ENCODE data around the gene MROH7.

Gene MROH7

GRCh38 chr1:54695764-54696163, 54.2 kb downstream of the MROH7 start:
- Histone ChIP-seq H3K9me3 (ENCODE audit: control insufficient read depth in 2 of 2, low read length in 2 of 2) (no peaks in the 10 kb centered on the region), H3K27ac (ENCODE audit: low read depth in 2 of 2, low read length in 2 of 2) (no peak overlapping the region), H3K4me3 (ENCODE audit: low read length in 2 of 2) (no peak overlapping the region), H3K27me3 (ENCODE audit: control insufficient read depth in 2 of 2, insufficient read depth in 2 of 2, low read length in 2 of 2) (peaks cover 0 to 3% of the 10 kb centered on the region in 2 donors), H3K4me1 (ENCODE audit: control insufficient read depth in 2 of 2, insufficient read depth in 2 of 2, low read length in 2 of 2) (no peaks in the 10 kb centered on the region), H3K9ac (ENCODE audit: low read depth in 1 of 2, low read length in 2 of 2) (no peak overlapping the region), H3K36me3 (ENCODE audit: control insufficient read depth in 2 of 2, insufficient read depth in 2 of 2, low read length in 2 of 2) (no peaks in the 10 kb centered on the region)

- no peak overlapping the region for H3K4me3 ChIP-seq (ENCODE audit: low read length in 2 of 2)
- H3K4me1 ChIP-seq (ENCODE audit: control insufficient read depth in 2 of 2, insufficient read depth in 2 of 2, low read length in 2 of 2) = no peaks in the 10 kb centered on the region
- H3K36me3 ChIP-seq (ENCODE audit: control insufficient read depth in 2 of 2, insufficient read depth in 2 of 2, low read length in 2 of 2) = no peaks in the 10 kb centered on the region
Observed at GRCh38 chr1:54696262-54696661, 54.7 kb downstream of the MROH7 start.

GRCh38 chr1:54697896-54698295, 56.3 kb downstream of the MROH7 start:
- no peak overlapping the region for H3K9ac ChIP-seq (ENCODE audit: low read depth in 1 of 2, low read length in 2 of 2)
- no peaks in the 10 kb centered on the region for H3K9me3 ChIP-seq (ENCODE audit: control insufficient read depth in 2 of 2, low read length in 2 of 2)
- peaks cover 0 to 3% of the 10 kb centered on the region in 2 donors for H3K27me3 ChIP-seq (ENCODE audit: control insufficient read depth in 2 of 2, insufficient read depth in 2 of 2, low read length in 2 of 2)
- H3K36me3 ChIP-seq (ENCODE audit: control insufficient read depth in 2 of 2, insufficient read depth in 2 of 2, low read length in 2 of 2) = no peaks in the 10 kb centered on the region
- H3K27ac ChIP-seq (ENCODE audit: low read depth in 2 of 2, low read length in 2 of 2) = no peak overlapping the region
- no peak overlapping the region for H3K4me3 ChIP-seq (ENCODE audit: low read length in 2 of 2)
- no peaks in the 10 kb centered on the region for H3K4me1 ChIP-seq (ENCODE audit: control insufficient read depth in 2 of 2, insufficient read depth in 2 of 2, low read length in 2 of 2)

More at GRCh38 chr1:54696262-54696661, 54.7 kb downstream of the MROH7 start:
- Histone ChIP-seq H3K27me3 (ENCODE audit: control insufficient read depth in 2 of 2, insufficient read depth in 2 of 2, low read length in 2 of 2) (peaks cover 0 to 3% of the 10 kb centered on the region in 2 donors), H3K9ac (ENCODE audit: low read depth in 1 of 2, low read length in 2 of 2) (no peak overlapping the region), H3K27ac (ENCODE audit: low read depth in 2 of 2, low read length in 2 of 2) (no peak overlapping the region), H3K9me3 (ENCODE audit: control insufficient read depth in 2 of 2, low read length in 2 of 2) (no peaks in the 10 kb centered on the region)

GRCh38 chr1:54698346-54698745, 56.8 kb downstream of the MROH7 start:
- Histone ChIP-seq H3K4me3 (ENCODE audit: low read length in 2 of 2) (no peak overlapping the region), H3K9ac (ENCODE audit: low read depth in 1 of 2, low read length in 2 of 2) (no peak overlapping the region), H3K4me1 (ENCODE audit: control insufficient read depth in 2 of 2, insufficient read depth in 2 of 2, low read length in 2 of 2) (no peaks in the 10 kb centered on the region), H3K9me3 (ENCODE audit: control insufficient read depth in 2 of 2, low read length in 2 of 2) (no peaks in the 10 kb centered on the region), H3K27me3 (ENCODE audit: control insufficient read depth in 2 of 2, insufficient read depth in 2 of 2, low read length in 2 of 2) (peaks cover 0 to 3% of the 10 kb centered on the region in 2 donors), H3K27ac (ENCODE audit: low read depth in 2 of 2, low read length in 2 of 2) (no peak overlapping the region), H3K36me3 (ENCODE audit: control insufficient read depth in 2 of 2, insufficient read depth in 2 of 2, low read length in 2 of 2) (no peaks in the 10 kb centered on the region)

GRCh38 chr1:54699936-54700525, 58.4 kb downstream of the MROH7 start:
- H3K27ac ChIP-seq (ENCODE audit: low read depth in 2 of 2, low read length in 2 of 2) = no peak overlapping the region
- H3K27me3 ChIP-seq (ENCODE audit: control insufficient read depth in 2 of 2, insufficient read depth in 2 of 2, low read length in 2 of 2) = peaks cover 0 to 3% of the 10 kb centered on the region in 2 donors
- H3K4me3 ChIP-seq (ENCODE audit: low read length in 2 of 2) = no peak overlapping the region
- H3K9me3 ChIP-seq (ENCODE audit: control insufficient read depth in 2 of 2, low read length in 2 of 2) = no peaks in the 10 kb centered on the region
- H3K36me3 ChIP-seq (ENCODE audit: control insufficient read depth in 2 of 2, insufficient read depth in 2 of 2, low read length in 2 of 2) = no peaks in the 10 kb centered on the region
- no peak overlapping the region for H3K9ac ChIP-seq (ENCODE audit: low read depth in 1 of 2, low read length in 2 of 2)
- H3K4me1 ChIP-seq (ENCODE audit: control insufficient read depth in 2 of 2, insufficient read depth in 2 of 2, low read length in 2 of 2) = no peaks in the 10 kb centered on the region

GRCh38 chr1:54701066-54701465, 59.5 kb downstream of the MROH7 start:
- H3K36me3 ChIP-seq (ENCODE audit: control insufficient read depth in 2 of 2, insufficient read depth in 2 of 2, low read length in 2 of 2) = no peaks in the 10 kb centered on the region
- H3K4me1 ChIP-seq (ENCODE audit: control insufficient read depth in 2 of 2, insufficient read depth in 2 of 2, low read length in 2 of 2) = no peaks in the 10 kb centered on the region
- no peak overlapping the region for H3K4me3 ChIP-seq (ENCODE audit: low read length in 2 of 2)
- no peaks in the 10 kb centered on the region for H3K9me3 ChIP-seq (ENCODE audit: control insufficient read depth in 2 of 2, low read length in 2 of 2)
- no peak overlapping the region for H3K9ac ChIP-seq (ENCODE audit: low read depth in 1 of 2, low read length in 2 of 2)
- H3K27ac ChIP-seq (ENCODE audit: low read depth in 2 of 2, low read length in 2 of 2) = no peak overlapping the region
- H3K27me3 ChIP-seq (ENCODE audit: control insufficient read depth in 2 of 2, insufficient read depth in 2 of 2, low read length in 2 of 2) = peaks cover 0 to 3% of the 10 kb centered on the region in 2 donors

- H3K9ac ChIP-seq (ENCODE audit: low read depth in 1 of 2, low read length in 2 of 2) = no peak overlapping the region
- no peaks in the 10 kb centered on the region for H3K4me1 ChIP-seq (ENCODE audit: control insufficient read depth in 2 of 2, insufficient read depth in 2 of 2, low read length in 2 of 2)
- H3K36me3 ChIP-seq (ENCODE audit: control insufficient read depth in 2 of 2, insufficient read depth in 2 of 2, low read length in 2 of 2) = peaks cover 0 to 4% of the 10 kb centered on the region in 2 donors
- H3K9me3 ChIP-seq (ENCODE audit: control insufficient read depth in 2 of 2, low read length in 2 of 2) = no peaks in the 10 kb centered on the region
- no peak overlapping the region for H3K4me3 ChIP-seq (ENCODE audit: low read length in 2 of 2)
- no peak overlapping the region for H3K27ac ChIP-seq (ENCODE audit: low read depth in 2 of 2, low read length in 2 of 2)
- peaks cover 0 to 3% of the 10 kb centered on the region in 2 donors for H3K27me3 ChIP-seq (ENCODE audit: control insufficient read depth in 2 of 2, insufficient read depth in 2 of 2, low read length in 2 of 2)
Observed at GRCh38 chr1:54701996-54702395, 60.4 kb downstream of the MROH7 start.

- Histone ChIP-seq H3K9ac (ENCODE audit: low read depth in 1 of 2, low read length in 2 of 2) (no peak overlapping the region), H3K4me1 (ENCODE audit: control insufficient read depth in 2 of 2, insufficient read depth in 2 of 2, low read length in 2 of 2) (no peaks in the 10 kb centered on the region), H3K4me3 (ENCODE audit: low read length in 2 of 2) (no peak overlapping the region), H3K36me3 (ENCODE audit: control insufficient read depth in 2 of 2, insufficient read depth in 2 of 2, low read length in 2 of 2) (peaks cover 0 to 4% of the 10 kb centered on the region in 2 donors), H3K9me3 (ENCODE audit: control insufficient read depth in 2 of 2, low read length in 2 of 2) (no peaks in the 10 kb centered on the region), H3K27ac (ENCODE audit: low read depth in 2 of 2, low read length in 2 of 2) (no peak overlapping the region), H3K27me3 (ENCODE audit: control insufficient read depth in 2 of 2, insufficient read depth in 2 of 2, low read length in 2 of 2) (peaks cover 0 to 2% of the 10 kb centered on the region in 2 donors)
Observed at GRCh38 chr1:54703471-54703870, 61.9 kb downstream of the MROH7 start.

- Histone ChIP-seq H3K27ac (ENCODE audit: low read depth in 2 of 2, low read length in 2 of 2) (no peak overlapping the region), H3K36me3 (ENCODE audit: control insufficient read depth in 2 of 2, insufficient read depth in 2 of 2, low read length in 2 of 2) (peaks cover 0 to 4% of the 10 kb centered on the region in 2 donors), H3K27me3 (ENCODE audit: control insufficient read depth in 2 of 2, insufficient read depth in 2 of 2, low read length in 2 of 2) (peaks cover 0 to 2% of the 10 kb centered on the region in 2 donors), H3K9me3 (ENCODE audit: control insufficient read depth in 2 of 2, low read length in 2 of 2) (no peaks in the 10 kb centered on the region), H3K4me1 (ENCODE audit: control insufficient read depth in 2 of 2, insufficient read depth in 2 of 2, low read length in 2 of 2) (no peaks in the 10 kb centered on the region), H3K4me3 (ENCODE audit: low read length in 2 of 2) (no peak overlapping the region), H3K9ac (ENCODE audit: low read depth in 1 of 2, low read length in 2 of 2) (no peak overlapping the region)
Observed at GRCh38 chr1:54705153-54705552, 63.6 kb downstream of the MROH7 start.

GRCh38 chr1:54706419-54706818, 64.8 kb downstream of the MROH7 start:
- no peak overlapping the region for H3K9ac ChIP-seq (ENCODE audit: low read depth in 1 of 2, low read length in 2 of 2)
- peaks cover 0 to 2% of the 10 kb centered on the region in 2 donors for H3K27me3 ChIP-seq (ENCODE audit: control insufficient read depth in 2 of 2, insufficient read depth in 2 of 2, low read length in 2 of 2)
- H3K27ac ChIP-seq (ENCODE audit: low read depth in 2 of 2, low read length in 2 of 2) = no peak overlapping the region
- no peaks in the 10 kb centered on the region for H3K9me3 ChIP-seq (ENCODE audit: control insufficient read depth in 2 of 2, low read length in 2 of 2)
- no peak overlapping the region for H3K4me3 ChIP-seq (ENCODE audit: low read length in 2 of 2)
- H3K36me3 ChIP-seq (ENCODE audit: control insufficient read depth in 2 of 2, insufficient read depth in 2 of 2, low read length in 2 of 2) = peaks cover 0 to 4% of the 10 kb centered on the region in 2 donors
- H3K4me1 ChIP-seq (ENCODE audit: control insufficient read depth in 2 of 2, insufficient read depth in 2 of 2, low read length in 2 of 2) = no peaks in the 10 kb centered on the region
